ENCODE measurements around the gene MS4A10.

Gene MS4A10

GRCh38 chr11:60766547-60766946 lies 18.6 kb upstream of the MS4A10 start:
- no peak for DNase-seq

GRCh38 chr11:60767388-60767811 lies 17.7 kb upstream of the MS4A10 start:
- no peak for DNase-seq

GRCh38 chr11:60768202-60768601 lies 16.9 kb upstream of the MS4A10 start:
- no peak for DNase-seq

- DNase-seq: no peak
These were observed 15.9 kb upstream of the MS4A10 start for GRCh38 chr11:60769273-60769672.

- DNase-seq: no peak
These were observed 15.3 kb upstream of the MS4A10 start for GRCh38 chr11:60769811-60770210.

- no peak for DNase-seq
These were observed 14.0 kb upstream of the MS4A10 start for GRCh38 chr11:60771146-60771545.

- DNase-seq: no peak
These were observed 13.1 kb upstream of the MS4A10 start for GRCh38 chr11:60771879-60772525.

- DNase-seq: no peak
These were observed 12.5 kb upstream of the MS4A10 start for GRCh38 chr11:60772666-60773065.

- no peak for DNase-seq
These were observed 10.4 kb upstream of the MS4A10 start for GRCh38 chr11:60774726-60775125.

GRCh38 chr11:60775420-60775961 lies 9.6 kb upstream of the MS4A10 start:
- DNase-seq: peak; percentile 82

GRCh38 chr11:60776167-60776566 lies 9.0 kb upstream of the MS4A10 start:
- no peak for DNase-seq

GRCh38 chr11:60777106-60777505 lies 8.0 kb upstream of the MS4A10 start:
- no peak for DNase-seq

- no peak for DNase-seq
These were observed 7.6 kb upstream of the MS4A10 start for GRCh38 chr11:60777572-60777971.

- DNase-seq: no peak
These were observed 5.1 kb upstream of the MS4A10 start for GRCh38 chr11:60780065-60780464.

GRCh38 chr11:60780774-60781173 lies 4.4 kb upstream of the MS4A10 start:
- DNase-seq: no peak

GRCh38 chr11:60781286-60781980 lies 3.7 kb upstream of the MS4A10 start:
- DNase-seq: no peak

- DNase-seq: no peak
These were observed 3.2 kb upstream of the MS4A10 start for GRCh38 chr11:60781981-60782316.

- no peak for DNase-seq
These were observed 2.6 kb upstream of the MS4A10 start for GRCh38 chr11:60782393-60783140.

GRCh38 chr11:60783141-60783484 lies 2.0 kb upstream of the MS4A10 start:
- no peak for DNase-seq

GRCh38 chr11:60783911-60784310 lies 1.2 kb upstream of the MS4A10 start:
- no peak for DNase-seq

- DNase-seq: no peak
These were observed 751 bp downstream of the MS4A10 start for GRCh38 chr11:60785806-60786361.

- DNase-seq: no peak
These were observed 1.9 kb downstream of the MS4A10 start for GRCh38 chr11:60786811-60787567.

All from activated CD8-positive, alpha-beta memory T cell treated with anti-CD3 and anti-CD28 coated beads, Interleukin-2, amount 50 U/mL, for 4 hours (primary cell).